IPS DF 19.7 (cell line): ENCODE data around the gene NPAS3.

Experiments used
- DNase-seq: peaks from one replicate; pipeline ENCODE4 v3.0.0-alpha.2; 2013; ENCODE audit warnings: low read depth, low spot score

The NPAS3 gene

DNA sequence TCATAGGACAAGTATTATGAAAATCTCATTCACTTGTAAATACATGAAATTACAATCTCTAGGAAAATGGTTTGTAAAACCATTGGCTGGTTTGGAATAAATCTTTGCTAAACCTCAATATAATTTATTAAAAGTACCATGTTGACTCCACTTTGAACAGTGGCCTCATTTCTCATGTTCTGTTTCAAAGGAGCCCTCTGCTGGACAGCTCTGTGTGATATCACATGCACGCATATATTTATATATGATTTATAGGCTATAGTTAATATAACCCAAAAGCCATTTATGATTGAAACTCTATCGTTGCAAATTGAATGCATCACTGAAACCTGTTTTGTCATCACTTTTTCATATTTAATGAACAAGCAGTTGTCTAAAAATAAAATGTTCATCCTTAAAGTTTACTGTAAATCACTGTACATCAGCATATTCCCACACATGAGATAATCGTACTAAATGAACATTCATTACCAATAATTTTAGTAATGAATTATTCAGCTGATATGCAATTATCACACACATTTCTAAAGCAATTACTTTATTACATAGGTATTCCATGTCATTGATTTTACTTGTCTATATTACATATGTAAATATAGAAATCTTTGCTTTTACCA, 493.8 kb downstream of the NPAS3 start:
- DNase-seq = no peak

DNA sequence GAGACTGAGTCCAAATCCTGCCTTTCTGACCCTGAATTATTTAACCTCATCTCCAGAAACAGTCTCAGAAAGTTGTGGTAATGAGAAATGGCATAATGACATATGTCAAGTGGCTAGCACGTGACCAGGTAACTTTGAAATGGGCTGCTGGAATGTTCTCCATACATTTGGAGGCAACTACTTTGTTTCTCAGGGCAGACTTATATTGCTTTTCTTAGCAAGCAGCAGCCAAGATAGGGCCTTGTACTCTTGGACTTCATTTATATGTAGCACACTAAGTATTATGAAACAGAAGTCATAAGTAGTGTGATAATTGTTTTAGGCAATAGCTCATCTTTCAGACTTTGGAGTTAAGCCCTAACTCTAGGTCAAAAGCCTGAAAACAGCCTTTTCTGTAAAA, 494.7 kb downstream of the NPAS3 start:
- DNase-seq = no peak

DNA sequence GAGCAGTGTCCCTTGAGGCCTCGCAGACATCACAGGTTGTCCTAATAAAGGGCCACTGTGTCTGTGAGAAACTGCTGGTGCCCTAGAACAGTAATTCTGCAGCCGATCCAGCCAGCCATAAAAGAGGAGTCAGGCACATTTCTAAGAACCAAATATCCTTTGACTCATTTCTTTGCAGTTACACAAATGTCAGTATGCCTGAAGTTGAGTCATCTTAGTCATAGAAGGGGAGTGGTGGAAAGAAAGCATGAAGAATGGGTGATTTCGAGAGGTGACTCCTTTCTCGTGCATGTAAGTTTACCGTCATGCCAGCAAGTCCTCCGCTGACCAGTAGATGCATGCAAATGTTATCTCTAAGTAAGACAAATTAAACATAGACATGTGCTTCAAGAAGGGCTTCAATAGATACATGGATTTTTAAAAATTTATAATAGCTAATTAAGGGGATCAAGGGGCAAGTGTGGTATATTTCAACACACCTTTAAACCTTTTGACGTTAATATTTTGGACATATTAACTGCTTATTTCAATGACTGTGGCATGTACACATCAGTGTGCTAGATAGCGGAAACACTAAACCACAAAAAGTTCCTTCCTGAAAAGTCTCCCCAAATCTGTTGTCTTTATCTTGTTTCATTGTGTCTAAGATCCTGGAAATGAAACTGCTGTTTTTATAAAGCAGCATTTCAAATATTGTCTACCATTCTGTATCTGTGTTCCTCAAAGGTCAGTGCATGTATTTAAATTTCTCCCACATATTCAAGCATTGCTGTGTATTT, 497.4 kb downstream of the NPAS3 start:
- DNase-seq = no peak

DNA sequence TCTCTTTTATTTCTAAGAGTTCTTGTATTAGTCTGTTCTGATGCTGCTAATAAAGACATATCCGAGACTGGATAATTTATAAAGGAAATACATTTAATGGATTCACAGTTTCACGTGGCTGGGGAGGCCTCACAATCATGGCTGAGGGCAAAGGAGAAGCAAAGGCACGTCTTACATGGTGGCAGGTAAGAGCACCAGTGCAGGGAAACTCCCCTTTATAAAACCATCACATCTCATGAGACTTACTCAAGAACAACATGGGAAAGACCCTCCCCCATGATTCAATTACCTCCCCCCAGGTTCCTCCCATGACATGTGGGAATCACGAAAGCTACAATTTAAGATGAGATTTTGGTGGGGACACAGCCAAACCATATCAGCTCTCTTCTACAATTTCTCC, 503.0 kb downstream of the NPAS3 start:
- no peak for DNase-seq

DNA sequence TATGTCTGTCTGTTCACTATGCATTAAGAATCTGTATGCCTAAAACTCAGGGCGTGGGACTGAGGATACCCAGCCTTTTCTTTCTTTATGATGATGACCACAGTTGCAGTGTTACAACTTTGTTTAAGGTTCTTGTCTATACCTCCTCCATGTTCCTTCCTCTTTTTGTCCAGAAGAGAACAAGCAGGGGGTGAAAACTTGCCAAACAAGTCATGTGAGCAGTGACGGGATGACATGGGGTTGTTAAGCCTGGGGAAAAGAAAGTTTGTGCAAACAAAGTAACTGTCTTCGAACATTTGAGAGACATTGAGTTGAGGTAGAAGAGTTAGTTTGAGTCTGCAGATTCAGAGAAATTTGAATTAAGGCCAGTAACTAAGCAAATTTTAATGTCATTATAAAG, 505.5 kb downstream of the NPAS3 start:
- DNase-seq = no peak

DNA sequence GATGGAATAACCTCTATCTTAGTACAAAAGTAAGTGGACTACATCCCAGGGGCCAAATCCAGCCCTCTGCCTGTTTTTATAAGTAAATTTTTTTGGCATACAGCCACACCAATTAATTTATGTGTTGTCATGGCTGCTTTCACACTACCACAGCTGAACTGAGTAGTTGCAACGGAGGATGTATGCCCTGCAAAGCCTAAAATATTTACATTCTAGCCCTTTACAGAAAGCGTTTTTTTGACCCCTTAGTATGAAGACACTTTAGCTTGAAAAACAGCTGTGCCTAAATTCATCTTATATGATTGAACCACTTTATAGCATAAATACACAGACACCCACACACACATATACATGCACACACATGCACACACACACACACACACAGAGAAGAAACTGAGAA, 510.6 kb downstream of the NPAS3 start:
- DNase-seq = no peak

DNA sequence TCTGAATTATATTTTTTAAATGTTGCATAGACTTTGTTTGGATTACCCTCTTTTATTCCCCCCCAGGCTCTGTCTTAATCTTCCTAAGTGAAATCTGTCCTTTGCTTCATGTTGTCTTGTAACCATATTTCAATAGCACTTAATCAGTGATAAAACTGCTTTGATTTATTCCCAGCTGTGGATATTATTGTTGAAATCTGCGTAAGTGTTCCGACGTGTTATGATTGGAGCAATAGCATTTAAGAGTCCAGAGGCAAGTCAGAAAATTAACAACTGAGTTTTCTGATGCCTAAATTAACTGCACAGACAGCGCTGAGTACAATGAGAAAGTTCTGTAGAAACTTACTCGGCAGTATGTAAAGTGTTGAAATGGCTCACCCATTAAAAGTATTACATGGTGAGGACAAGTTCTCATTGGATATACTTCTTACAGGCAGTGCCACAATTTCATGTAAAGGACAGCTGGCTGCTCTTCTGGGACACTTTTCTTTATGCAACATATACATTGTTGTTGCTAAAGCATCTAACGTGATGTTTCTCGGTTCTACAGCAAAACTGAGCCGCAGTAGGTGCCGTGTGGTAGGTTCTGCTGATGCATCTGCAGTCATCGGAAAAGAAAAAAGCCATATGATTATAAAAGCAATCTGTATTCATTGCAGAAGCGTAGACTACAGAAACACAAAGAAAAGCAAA, 511.2 kb downstream of the NPAS3 start:
- no peak for DNase-seq

DNA sequence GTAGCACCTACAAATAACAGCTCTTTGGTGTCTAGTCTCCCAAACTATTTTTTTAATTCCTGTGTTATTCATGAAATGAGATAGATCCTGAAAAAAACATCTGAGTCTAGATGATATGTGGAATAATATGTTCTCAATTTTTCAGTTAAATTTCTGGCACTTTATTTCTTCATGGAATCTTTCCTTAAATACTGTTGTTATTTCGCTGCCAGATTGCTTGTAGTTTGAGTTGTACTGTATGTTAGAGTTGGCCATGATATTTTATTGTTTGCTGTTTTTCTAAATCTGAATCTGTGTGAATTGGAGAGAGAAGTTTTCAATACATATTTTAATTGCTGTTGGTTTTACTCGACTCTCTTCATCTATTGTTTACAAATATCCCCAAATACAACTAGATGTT, 511.7 kb downstream of the NPAS3 start:
- no peak for DNase-seq

DNA sequence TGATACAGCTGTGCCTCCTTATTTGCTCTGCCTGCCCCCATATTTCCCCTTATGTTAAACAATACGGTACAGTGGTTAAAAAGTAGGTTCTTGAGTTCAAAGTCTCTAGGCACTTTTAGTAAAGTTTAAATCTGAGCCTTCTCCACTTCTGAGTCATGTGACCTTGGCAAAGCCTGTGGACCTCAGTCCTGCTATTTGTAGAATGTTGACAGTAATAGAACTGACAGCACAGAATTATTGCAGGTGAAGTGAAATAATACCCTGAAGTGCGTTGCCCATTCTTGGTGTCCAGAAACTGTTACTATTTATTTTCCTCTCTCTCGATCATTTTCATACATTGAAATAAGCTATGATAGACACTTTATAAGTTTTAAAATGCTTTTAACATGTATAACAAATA, 512.5 kb downstream of the NPAS3 start:
- DNase-seq = no peak

DNA sequence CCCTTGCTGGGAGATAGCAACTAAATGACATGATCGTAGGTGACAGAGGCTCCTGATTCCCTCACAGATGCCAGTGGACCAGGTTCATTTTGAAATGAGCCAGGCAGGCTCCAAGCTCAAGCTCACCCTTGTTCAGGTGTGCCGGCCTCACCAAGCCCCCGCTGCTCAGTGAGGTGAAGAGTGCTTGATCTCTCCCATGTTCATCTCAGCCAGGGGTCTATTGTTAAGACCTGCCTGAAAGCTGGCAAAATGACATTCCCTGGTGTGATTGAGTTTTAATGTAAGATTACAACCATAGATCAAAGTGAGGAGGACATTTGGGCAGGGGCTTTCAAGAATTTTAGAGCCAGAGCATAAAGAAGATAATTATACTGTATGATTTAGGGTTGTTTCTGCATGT, 514.3 kb downstream of the NPAS3 start:
- no peak for DNase-seq

DNA sequence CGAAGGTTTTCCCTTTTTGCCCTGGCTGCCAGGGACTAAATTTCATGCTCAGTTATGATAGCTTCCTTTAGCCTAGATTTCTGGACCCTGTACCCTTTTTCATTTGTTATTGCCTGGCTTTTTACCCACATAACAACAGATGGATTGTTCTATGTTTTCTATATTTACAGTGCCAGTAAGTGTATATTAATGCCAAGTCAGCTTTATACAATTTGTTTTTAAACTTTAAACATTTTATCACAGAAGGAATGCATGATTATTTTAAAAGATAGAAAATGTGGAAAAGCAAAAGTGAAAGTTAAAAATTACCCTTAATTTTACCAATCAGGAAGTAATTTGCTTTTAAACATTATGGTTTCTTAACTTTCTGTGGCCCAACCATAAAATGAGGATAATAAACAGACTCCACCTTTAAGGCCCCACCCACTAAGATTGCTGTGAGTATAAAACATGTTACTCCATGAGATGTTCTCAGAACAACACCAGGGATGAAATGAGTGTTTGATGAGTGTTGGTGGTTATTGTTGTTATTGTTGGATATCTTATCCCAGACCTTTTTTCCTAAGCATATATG, 515.4 kb downstream of the NPAS3 start:
- no peak for DNase-seq

DNA sequence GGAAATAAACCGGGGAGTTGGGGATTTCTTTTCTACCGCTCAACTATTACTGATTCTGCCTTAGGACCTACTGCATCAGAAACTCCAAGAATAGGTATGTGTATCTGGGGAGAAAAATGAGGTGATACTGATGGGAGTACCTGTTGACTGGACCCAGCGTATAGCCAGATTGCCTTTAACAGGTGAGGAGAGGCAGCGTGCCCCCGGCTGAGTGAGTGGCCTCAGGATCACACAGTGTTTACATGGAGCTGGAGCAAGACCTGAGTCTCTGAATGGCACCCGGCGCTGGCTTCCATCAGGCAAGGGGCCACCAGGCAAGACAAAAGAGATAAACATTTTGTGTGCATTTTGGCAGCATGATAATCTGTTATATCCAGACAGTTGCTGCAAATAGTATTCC, 516.0 kb downstream of the NPAS3 start:
- DNase-seq = no peak

DNA sequence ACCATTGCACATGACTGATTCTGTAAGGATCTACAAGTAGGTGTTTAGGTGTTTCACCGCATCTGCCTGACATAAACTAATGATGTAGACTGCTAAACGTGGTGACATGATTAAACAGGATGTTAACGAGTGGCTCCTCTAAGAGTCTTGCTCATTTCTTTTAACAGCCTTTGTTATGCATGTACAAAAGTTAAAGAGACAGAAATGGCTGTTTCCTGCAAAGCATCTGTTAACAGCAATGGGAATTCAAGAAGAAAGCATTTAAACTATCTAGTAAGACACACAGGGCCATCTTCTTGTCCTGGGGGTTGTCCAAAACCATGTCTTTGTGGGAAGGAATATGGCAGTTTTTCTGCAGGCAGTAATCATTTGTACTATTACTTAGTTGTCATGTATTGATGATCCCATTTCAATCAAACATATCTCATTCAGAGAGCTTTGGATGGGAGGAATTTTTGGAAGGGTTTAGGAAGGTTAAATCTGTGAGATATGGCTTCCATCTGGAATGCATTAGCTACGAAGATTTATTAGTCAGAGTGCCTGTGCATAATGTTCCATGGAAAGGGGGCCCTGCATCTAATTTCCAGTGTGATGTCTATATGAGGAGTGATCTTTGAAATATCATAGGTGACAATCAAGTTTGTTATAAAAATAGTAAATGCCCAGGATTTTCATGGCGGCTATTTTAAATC, 517.1 kb downstream of the NPAS3 start:
- no peak for DNase-seq

DNA sequence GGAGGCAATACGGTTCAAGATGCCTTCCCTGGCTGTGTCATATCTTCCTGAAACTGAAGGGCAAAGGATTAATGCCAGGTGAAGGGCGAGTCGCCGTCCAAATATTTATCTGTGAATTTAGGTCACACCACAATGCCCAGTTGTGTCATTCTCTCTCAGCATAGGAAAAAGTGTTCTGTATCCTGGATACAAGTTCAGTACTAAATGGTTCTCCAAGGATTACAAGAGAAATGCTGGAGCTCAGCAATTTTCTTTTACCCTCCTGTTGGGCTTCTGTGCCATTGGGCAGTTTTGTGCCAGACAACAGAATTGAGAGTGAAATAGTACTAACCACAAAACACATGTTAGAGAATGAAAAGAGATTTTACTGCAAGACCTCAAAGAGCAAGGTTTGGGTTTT, 518.3 kb downstream of the NPAS3 start:
- no peak for DNase-seq

DNA sequence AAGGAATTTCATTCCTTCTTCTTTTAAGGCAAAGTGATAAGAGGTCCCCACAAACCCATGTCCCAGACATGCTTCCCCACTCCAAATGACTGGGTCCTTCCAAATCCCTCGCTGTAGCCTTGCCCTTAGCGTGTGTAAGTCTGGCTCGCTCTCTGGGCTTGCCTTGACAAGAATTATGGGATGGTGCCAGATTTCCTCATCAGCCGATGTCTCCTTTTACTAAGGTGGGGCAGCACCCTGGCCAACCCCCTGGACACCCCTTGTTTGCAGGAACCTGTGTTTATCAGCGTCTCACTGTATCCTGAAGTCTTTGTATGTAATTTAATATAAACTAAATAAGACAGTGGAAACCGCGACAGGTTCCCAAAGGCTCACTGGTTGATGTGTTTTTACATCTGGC, 518.9 kb downstream of the NPAS3 start:
- no peak for DNase-seq

DNA sequence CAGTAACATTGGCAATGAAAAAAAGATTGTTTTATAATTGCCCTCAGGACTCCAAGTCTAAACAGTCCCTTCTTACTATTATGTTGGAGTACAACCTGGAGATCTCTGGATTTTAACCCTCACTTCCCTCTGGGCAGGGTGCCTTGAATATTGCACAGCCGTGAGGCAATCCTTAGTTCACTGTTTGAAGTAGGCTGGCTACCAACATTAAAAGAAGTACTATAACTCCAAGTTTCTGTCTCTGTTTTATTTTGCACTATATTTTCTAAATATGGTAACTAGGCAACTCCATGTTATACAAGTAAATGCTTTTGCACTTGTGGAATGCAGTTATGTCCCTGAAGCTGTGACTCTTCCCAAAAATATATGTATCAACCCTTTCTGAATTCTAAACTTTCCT, 521.5 kb downstream of the NPAS3 start:
- no peak for DNase-seq

DNA sequence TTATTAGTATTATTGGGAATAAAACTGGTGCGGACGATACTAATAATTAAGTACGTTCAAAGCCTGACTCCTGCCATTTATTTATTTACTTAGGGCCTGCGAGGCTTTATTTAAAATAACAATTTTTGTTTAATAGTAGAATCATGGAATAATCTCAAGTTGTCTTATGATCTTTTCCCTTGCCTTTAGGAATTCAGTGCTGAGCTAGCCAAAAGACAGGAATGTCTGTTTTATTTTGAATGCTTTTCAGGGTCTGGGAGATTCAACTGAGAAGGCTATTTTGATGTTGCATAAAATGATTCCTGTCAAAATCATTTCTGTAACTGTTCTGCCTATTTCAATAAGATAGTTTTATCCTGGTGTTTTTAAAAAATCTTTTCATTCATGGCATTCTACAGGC, 522.4 kb downstream of the NPAS3 start:
- DNase-seq = no peak

DNA sequence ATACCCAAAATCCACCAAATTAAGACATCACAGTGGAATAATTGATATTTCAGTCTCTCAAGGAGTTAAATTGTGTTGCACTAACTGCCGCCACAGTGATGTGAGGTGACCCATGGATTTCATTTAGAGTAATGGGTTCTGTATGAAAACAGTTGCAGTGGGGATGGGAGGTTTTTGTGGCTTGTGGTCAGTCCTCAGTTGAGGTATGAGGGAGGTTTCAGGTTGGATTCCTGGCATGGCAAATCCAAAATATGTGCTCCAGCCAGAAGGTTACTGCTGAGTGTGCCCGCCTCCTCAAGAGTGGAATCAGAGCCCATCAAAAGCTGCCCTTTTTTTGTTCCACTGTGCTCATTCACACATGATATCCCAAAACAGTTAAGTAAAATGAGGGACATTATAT, 525.1 kb downstream of the NPAS3 start:
- no peak for DNase-seq

DNA sequence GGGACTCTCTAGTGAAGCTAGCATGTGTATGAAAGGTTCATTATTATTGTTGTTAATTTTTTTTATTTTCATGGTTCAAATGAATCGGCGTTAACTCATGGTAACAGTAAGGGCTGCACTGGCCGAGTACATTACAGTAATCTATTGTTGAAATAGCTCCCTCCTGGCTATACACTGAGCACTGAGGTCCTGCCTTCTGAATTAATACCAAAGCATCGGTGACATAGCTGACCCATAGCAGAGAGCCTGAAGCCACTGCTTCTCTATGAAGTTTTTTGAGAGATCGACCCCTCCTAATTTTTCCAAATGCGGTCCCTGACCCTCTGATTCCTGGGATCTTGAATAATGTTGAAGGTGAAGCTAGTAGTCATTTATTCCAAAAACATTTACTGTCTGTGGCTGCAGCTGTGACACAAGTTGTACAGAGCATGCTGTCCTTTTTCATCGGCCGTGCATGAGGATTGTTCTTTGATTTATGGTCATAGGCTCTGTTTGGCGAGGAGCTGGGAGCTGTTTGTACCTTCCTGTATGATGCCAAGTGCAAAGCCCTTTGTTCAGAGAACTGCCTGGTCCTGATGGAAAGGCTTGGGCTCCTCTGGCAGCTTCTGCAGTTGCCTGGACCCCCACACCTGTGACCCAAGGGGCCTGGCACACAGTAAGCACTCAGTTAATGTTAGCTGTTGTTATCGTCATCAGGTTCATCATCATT, 525.7 kb downstream of the NPAS3 start:
- DNase-seq = no peak

DNA sequence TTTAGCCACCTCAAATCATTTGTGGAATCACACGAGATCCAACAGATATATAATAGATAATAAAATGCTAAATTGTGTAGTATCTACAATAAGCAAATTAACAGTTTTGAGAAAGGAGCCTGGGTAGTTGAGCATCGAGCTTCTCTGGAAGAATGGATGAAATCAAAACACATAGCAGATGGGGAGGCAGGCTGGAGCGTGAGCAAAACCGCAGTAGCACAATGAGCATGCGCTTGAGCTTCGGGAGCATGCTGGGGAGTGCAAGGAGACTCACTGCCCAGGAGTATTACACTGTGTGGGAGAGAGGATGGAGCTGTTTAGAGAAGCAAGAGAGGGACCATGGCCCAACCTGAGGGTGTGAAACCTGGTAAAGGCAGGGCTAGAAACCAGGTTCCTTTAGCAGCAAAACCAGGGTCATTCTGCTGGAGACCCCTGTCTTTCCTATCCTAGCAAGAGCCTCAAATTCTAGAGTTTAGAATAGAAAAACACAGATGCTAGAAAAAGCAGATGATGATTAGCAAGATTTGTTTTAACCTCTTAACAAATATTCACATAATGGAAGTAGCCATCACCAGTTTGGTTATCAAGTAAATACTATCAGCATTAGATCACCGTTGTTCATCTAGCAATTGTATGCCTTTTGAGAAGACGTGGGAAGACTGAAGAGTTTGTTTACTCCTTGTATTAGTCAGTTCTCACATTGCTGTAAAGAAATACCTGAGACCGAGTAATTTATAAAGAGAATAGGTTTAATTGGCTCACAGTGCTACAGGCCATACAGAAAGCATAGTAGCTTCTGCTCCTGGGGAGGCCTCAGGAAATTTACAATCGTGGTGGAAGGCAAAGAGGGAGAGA, 527.4 kb downstream of the NPAS3 start:
- no peak for DNase-seq

DNA sequence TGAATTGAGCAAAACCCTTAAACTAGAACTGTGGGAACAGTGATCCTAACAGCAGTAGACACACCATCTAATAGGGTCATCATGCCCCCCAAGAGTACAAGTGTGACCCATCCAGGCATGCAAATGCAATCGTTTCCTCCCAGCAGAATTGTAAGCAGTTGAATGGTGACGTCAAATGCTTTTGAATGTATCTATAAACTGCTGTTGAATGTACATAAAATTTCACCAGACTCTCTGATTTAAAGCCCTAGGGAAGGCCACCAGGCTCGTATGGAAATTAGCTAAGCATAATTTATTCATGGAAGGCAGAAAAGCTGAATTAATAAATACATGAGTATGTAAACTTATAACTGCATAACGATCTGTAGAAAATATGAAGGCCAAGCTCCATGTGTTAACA, 529.3 kb downstream of the NPAS3 start:
- DNase-seq = no peak
